GM13976 (cell line): Measurements from ENCODE around the gene CRYZL1.

Source experiments
- DNase-seq: peaks from one replicate; pipeline ENCODE4 v3.0.0; 2012; ENCODE audit warnings: low spot score
- in situ Hi-C: fragments of 300-500 bp; cut with MboI; formaldehyde crosslinking; loops from one replicate; pipeline ENCODE4 v1.12.0; 2022; ENCODE audit warnings: low sequenced_read_pairs, mixed read lengths, inconsistent platforms; ENCODE audit not compliant: unreplicated experiment
- TF ChIP-seq, protein P1 (sequence below): IDR thresholded peaks from 2 replicates; pipeline ENCODE4 v1.5.1; 2012; ENCODE audit warnings: borderline replicate concordance, mild to moderate bottlenecking; ENCODE audit not compliant: insufficient read depth; ENCODE audit errors: extremely low read depth, missing control alignments, control extremely low read depth

CRYZL1 gene

DNA sequence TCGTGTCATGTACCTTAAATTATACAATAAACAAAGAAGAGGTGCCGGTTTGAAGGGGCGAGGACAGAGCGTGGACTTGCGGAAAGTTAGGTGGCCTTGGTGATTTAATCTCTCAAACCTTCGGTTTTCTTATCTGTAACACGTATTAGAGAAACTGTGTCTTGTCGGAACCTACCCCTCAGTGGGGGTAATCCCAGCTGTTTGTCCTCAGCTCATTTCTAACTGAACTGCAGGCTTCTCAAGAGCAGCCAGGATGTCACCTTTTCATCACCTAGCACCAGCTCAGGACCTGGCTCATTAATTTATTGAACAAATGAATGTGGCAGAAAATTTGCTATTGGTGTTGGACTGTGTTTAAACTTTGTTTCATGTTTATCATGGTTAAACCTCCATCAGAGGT is 31.9 kb upstream of the CRYZL1 start:
- no peak for DNase-seq
- TF ChIP-seq, protein P1, sequence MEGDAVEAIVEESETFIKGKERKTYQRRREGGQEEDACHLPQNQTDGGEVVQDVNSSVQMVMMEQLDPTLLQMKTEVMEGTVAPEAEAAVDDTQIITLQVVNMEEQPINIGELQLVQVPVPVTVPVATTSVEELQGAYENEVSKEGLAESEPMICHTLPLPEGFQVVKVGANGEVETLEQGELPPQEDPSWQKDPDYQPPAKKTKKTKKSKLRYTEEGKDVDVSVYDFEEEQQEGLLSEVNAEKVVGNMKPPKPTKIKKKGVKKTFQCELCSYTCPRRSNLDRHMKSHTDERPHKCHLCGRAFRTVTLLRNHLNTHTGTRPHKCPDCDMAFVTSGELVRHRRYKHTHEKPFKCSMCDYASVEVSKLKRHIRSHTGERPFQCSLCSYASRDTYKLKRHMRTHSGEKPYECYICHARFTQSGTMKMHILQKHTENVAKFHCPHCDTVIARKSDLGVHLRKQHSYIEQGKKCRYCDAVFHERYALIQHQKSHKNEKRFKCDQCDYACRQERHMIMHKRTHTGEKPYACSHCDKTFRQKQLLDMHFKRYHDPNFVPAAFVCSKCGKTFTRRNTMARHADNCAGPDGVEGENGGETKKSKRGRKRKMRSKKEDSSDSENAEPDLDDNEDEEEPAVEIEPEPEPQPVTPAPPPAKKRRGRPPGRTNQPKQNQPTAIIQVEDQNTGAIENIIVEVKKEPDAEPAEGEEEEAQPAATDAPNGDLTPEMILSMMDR, result no peak
- in situ Hi-C loops, result no loop called here

DNA sequence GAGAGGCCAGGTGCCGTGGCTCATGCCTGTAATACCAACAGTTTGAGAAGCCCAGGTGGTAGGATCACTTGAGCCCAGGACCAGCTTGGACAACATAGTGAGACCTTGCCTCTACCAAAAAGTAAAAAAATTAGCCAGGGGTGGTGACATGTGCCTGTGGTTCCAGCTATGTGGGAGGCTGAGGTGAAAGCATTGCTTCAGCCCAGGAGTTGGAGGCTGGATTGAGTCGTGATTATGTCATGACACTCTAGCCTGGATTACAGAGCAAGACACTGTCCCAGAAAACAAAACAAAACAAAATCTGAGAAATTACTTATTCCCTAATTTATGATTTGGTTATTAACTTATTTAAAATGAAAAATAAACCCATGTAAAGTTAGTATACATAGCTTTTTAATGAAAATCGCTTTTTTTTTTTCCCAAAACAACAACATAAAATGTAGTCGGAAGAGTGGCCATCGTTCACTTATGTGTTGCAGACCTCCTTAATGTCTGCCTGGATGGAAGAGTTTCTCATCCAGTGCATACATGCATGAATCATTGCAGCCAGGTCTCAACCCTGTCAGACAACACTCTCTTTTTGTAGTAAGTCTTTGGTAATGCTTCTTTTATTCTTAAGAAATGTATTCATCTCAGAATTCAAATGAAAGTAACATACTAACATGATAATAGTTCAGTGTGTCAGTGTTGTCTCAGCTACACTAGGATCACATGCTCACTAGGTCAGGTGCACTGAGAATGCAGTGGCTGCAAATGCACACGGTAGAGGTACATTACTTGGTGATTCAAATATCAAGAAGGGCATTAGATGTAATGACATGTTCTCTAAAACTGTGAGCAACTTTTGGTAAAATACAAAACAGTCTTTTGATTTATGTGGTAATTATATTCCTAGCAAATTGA is 28.8 kb upstream of the CRYZL1 start:
- in situ Hi-C loops, result no loop called here
- TF ChIP-seq, protein P1, result no peak
- DNase-seq, result no peak

DNA sequence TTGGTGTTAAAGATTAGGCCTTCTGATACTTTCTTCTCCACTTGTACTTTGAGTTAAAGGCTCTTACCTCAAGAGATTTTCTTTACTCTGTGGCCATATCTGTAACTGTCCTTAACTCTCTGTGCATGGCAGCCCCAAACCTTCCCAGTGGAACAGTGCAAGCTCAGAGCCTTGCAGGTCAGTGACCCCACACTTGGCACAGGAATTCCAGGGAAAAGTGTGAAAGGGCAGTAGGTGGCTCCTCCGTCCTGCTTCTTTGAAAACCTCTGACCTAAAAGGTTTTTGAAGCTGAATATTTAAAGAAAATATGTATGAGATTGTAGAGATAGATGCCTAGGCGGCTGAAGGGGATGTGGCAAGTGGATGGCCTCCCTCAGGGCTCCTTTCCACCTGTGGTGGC is 27.1 kb upstream of the CRYZL1 start:
- TF ChIP-seq, protein P1, result no peak
- DNase-seq, result no peak
- in situ Hi-C loops, result no loop called here

DNA sequence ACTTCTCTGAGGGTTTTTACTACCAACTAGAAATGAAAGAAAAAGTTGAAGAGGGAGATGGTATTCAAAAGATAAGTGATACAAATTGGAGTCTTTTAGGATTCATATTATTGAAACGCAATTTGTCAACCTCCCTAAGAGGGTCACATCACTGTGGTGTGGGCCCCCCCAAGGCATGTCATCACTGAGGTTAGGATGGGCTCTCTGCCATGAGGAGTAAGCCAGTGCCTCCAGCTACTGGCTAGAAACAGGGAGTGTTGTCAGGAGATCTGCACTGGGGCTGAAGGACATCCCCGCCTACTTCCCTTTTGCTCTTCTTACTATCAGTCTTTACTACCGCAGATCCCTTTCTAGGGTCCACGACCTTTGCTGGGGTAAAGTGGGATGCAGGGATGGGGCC is 26.6 kb upstream of the CRYZL1 start:
- no peak for DNase-seq
- TF ChIP-seq, protein P1, result no peak
- in situ Hi-C loops, result no loop called here

DNA sequence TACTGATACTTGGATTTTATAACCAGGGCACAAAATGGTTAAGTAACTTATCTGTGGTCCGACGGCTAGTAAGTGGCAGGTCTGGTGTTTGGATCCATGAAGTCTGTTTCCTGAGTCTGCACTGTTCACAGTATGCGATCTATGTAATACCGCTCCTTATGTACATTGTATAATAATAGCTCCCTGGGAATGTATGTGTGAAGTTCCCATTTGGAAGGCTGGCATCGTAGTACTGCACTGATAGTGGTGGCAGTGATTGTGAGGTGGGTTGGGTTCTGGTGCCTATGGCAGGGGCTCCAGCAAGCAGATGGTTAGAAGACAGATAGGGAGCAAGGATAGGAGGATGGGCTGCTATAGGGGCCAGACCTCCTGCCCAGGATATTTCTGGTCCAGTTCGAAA is 26.1 kb upstream of the CRYZL1 start:
- in situ Hi-C loops, result no loop called here
- no peak for DNase-seq
- TF ChIP-seq, protein P1, result no peak

DNA sequence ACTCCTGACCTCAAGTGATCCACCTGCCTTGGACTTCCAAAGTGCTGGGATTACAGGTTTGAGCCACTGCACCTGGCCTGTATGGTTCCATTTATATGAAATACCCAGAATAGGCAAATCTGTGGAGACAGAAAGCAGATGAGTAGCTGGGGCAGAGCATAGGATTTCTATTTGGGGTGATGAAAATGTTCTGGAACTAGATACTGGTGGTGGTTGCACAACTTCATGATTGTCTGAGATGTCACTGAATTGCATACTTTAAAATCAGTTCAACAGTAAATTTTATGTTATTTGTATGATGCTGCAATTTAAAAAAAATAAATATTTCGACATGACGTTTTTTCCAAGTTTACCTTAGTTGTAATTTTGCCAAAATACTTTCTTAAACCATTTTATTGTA is 24.6 kb upstream of the CRYZL1 start:
- DNase-seq, result no peak
- TF ChIP-seq, protein P1, result no peak
- in situ Hi-C loops, result no loop called here
